T-helper 17 cell (primary cell): ENCODE data around the gene MIA3. TPM values are rescaled to one million over a fixed set of nuclear protein-coding genes. Genes with fewer than 3 reads are reported as not detected.
"Not testable (repeated sequence)": the region's sequence is repeated elsewhere in the genome, so short reads cannot be mapped to it uniquely, and the experiment has no call there.

Experiments used
- ATAC-seq: fragments of 150-1000 bp; cut with Tn5 transposase; 2 replicates; pipeline ENCODE4 v1.10.0; 2021; ENCODE audit warnings: mild to moderate bottlenecking, moderate library complexity
- DNase-seq, 3 donors: peaks; one replicate each; pipeline versions ENCODE4 v3.0.0 to v3.0.0-alpha.2; 2020 to 2021
- H3K9me3 ChIP-seq: one replicate; pipeline ENCODE4 v1.7.0; 2013; ENCODE audit warnings: low read length, mild to moderate bottlenecking; ENCODE audit not compliant: control insufficient read depth, poor library complexity, severe bottlenecking
- H3K27ac Mint-ChIP-seq: one replicate; pipeline ENCODE4 v1.8.0; 2022; ENCODE audit warnings: mild to moderate bottlenecking, moderate library complexity, mixed read lengths
- H3K27me3 Mint-ChIP-seq: one replicate; pipeline ENCODE4 v1.8.0; 2022; ENCODE audit warnings: mixed read lengths
- H3K36me3 Mint-ChIP-seq: one replicate; pipeline ENCODE4 v1.8.0; 2022; ENCODE audit warnings: low read depth, mixed read lengths
- H3K4me1 Mint-ChIP-seq: one replicate; pipeline ENCODE4 v1.8.0; 2022; ENCODE audit warnings: mild to moderate bottlenecking, mixed read lengths
- H3K4me3 Mint-ChIP-seq: one replicate; pipeline ENCODE4 v1.8.0; 2022; ENCODE audit warnings: mild to moderate bottlenecking, moderate library complexity, mixed read lengths
- total RNA-seq, 4 donors: library from RNA in 2 of 4; stranded (reverse) in 2 of 4; gene quantifications; one replicate each; pipeline ENCODE4 v1.2.3 and lab custom pipeline; 2022 to 2026

Gene MIA3
- total RNA-seq, 2 donors from 2014 or later = 83.2 to 102 TPM

- Mint-ChIP-seq H3K27me3 (peaks cover 6% of the 10 kb centered on the region), H3K4me1 (peaks cover 2% of the 10 kb centered on the region), H3K27ac (no peak overlapping the region), H3K4me3 (no peak overlapping the region), H3K36me3 (no peaks in the 10 kb centered on the region)
- DNase-seq (no peak), ATAC-seq (no peak)
- H3K9me3 ChIP-seq = no peaks in the 10 kb centered on the region
Observed at GRCh38 chr1:222600281-222600680, 17.6 kb upstream of the MIA3 start.

- no peak overlapping the region for H3K4me3 Mint-ChIP-seq
Observed at GRCh38 chr1:222601257-222601656, 16.6 kb upstream of the MIA3 start.

GRCh38 chr1:222606757-222607156, 11.1 kb upstream of the MIA3 start:
- H3K9me3 ChIP-seq = no peaks in the 10 kb centered on the region
- no peak overlapping the region for H3K4me3 Mint-ChIP-seq
- H3K36me3 Mint-ChIP-seq = no peaks in the 10 kb centered on the region
- no peak for ATAC-seq
- no peak for DNase-seq
- H3K27ac Mint-ChIP-seq = no peak overlapping the region
- H3K27me3 Mint-ChIP-seq = peaks cover 15% of the 10 kb centered on the region
- no peaks in the 10 kb centered on the region for H3K4me1 Mint-ChIP-seq

More at GRCh38 chr1:222601257-222601656, 16.6 kb upstream of the MIA3 start:
- H3K9me3 ChIP-seq = no peaks in the 10 kb centered on the region
- DNase-seq (no peak), ATAC-seq (no peak)
- H3K27me3 Mint-ChIP-seq = peaks cover 6% of the 10 kb centered on the region
- H3K4me1 Mint-ChIP-seq = peaks cover 2% of the 10 kb centered on the region
- peak overlapping the region; percentile 71 for H3K27ac Mint-ChIP-seq
- no peaks in the 10 kb centered on the region for H3K36me3 Mint-ChIP-seq

- not testable (repeated sequence) for H3K4me3 Mint-ChIP-seq, H3K36me3 Mint-ChIP-seq, ATAC-seq, DNase-seq, H3K27ac Mint-ChIP-seq, H3K4me1 Mint-ChIP-seq, H3K9me3 ChIP-seq
- peaks cover 36% of the 10 kb centered on the region for H3K27me3 Mint-ChIP-seq
Observed at GRCh38 chr1:222609111-222609510, 8.8 kb upstream of the MIA3 start.

- Mint-ChIP-seq H3K27ac (no peak overlapping the region), H3K4me3 (no peak overlapping the region), H3K27me3 (peaks cover 49% of the 10 kb centered on the region), H3K36me3 (peaks cover 3% of the 10 kb centered on the region), H3K4me1 (no peaks in the 10 kb centered on the region)
- DNase-seq (no peak), ATAC-seq (no peak)
- no peaks in the 10 kb centered on the region for H3K9me3 ChIP-seq
Observed at GRCh38 chr1:222610728-222611127, 7.2 kb upstream of the MIA3 start.

GRCh38 chr1:222613627-222614026, 4.3 kb upstream of the MIA3 start:
- Mint-ChIP-seq H3K27me3 (peaks cover 50% of the 10 kb centered on the region), H3K36me3 (peaks cover 3% of the 10 kb centered on the region), H3K4me1 (peaks cover 8% of the 10 kb centered on the region), H3K4me3 (no peak overlapping the region), H3K27ac (no peak overlapping the region)
- ATAC-seq = no peak
- DNase-seq = no peak
- no peaks in the 10 kb centered on the region for H3K9me3 ChIP-seq

- Mint-ChIP-seq H3K27ac (no peak overlapping the region), H3K4me1 (peaks cover 24% of the 10 kb centered on the region), H3K27me3 (peaks cover 43% of the 10 kb centered on the region), H3K4me3 (peak overlapping the region; percentile 91), H3K36me3 (peaks cover 3% of the 10 kb centered on the region)
- DNase-seq (no peak), ATAC-seq (no peak)
- H3K9me3 ChIP-seq = no peaks in the 10 kb centered on the region
Observed at GRCh38 chr1:222616525-222616924, 1.4 kb upstream of the MIA3 start.

GRCh38 chr1:222617367-222617951, 438 bp upstream of the MIA3 start:
- no peaks in the 10 kb centered on the region for H3K9me3 ChIP-seq
- H3K27ac Mint-ChIP-seq = peak overlapping the region; percentile 94
- H3K4me1 Mint-ChIP-seq = peaks cover 24% of the 10 kb centered on the region
- H3K36me3 Mint-ChIP-seq = peaks cover 3% of the 10 kb centered on the region
- peaks cover 36% of the 10 kb centered on the region for H3K27me3 Mint-ChIP-seq
- H3K4me3 Mint-ChIP-seq = peak overlapping the region; percentile 91
- ATAC-seq (peak; percentile 92), DNase-seq (peak; percentile 82 to 93 (median 93))

GRCh38 chr1:222618880-222619596, 1.1 kb downstream of the MIA3 start:
- Mint-ChIP-seq H3K27me3 (peaks cover 21% of the 10 kb centered on the region), H3K27ac (peak overlapping the region; percentile 34), H3K4me3 (peak overlapping the region; percentile 91), H3K4me1 (peaks cover 27% of the 10 kb centered on the region), H3K36me3 (peaks cover 6% of the 10 kb centered on the region)
- H3K9me3 ChIP-seq = no peaks in the 10 kb centered on the region
- DNase-seq (peak in 1 of 3 donors; percentile 9), ATAC-seq (no peak)

GRCh38 chr1:222620566-222620965, 2.7 kb downstream of the MIA3 start:
- H3K36me3 Mint-ChIP-seq = peaks cover 2% of the 10 kb centered on the region
- H3K27ac Mint-ChIP-seq = peak overlapping the region; percentile 34
- no peak overlapping the region for H3K4me3 Mint-ChIP-seq
- no peaks in the 10 kb centered on the region for H3K9me3 ChIP-seq
- no peak for ATAC-seq
- H3K27me3 Mint-ChIP-seq = peaks cover 8% of the 10 kb centered on the region
- peaks cover 27% of the 10 kb centered on the region for H3K4me1 Mint-ChIP-seq
- DNase-seq = no peak

- ATAC-seq = no peak
- DNase-seq = no peak
- no peak overlapping the region for H3K4me3 Mint-ChIP-seq
- H3K4me1 Mint-ChIP-seq = peaks cover 19% of the 10 kb centered on the region
- no peak overlapping the region for H3K27ac Mint-ChIP-seq
- peaks cover 2% of the 10 kb centered on the region for H3K36me3 Mint-ChIP-seq
- H3K9me3 ChIP-seq = no peaks in the 10 kb centered on the region
- no peaks in the 10 kb centered on the region for H3K27me3 Mint-ChIP-seq
Observed at GRCh38 chr1:222622765-222623164, 4.9 kb downstream of the MIA3 start.

GRCh38 chr1:222623458-222623857, 5.6 kb downstream of the MIA3 start:
- Mint-ChIP-seq H3K36me3 (peaks cover 8% of the 10 kb centered on the region), H3K4me1 (peaks cover 21% of the 10 kb centered on the region)

GRCh38 chr1:222624214-222624613, 6.3 kb downstream of the MIA3 start:
- no peak for DNase-seq
- Mint-ChIP-seq H3K4me3 (no peak overlapping the region), H3K27me3 (no peaks in the 10 kb centered on the region), H3K4me1 (peaks cover 19% of the 10 kb centered on the region), H3K36me3 (peaks cover 11% of the 10 kb centered on the region), H3K27ac (no peak overlapping the region)
- no peaks in the 10 kb centered on the region for H3K9me3 ChIP-seq
- no peak for ATAC-seq

More at GRCh38 chr1:222623458-222623857, 5.6 kb downstream of the MIA3 start:
- ATAC-seq (no peak), DNase-seq (no peak)
- no peak overlapping the region for H3K4me3 Mint-ChIP-seq
- H3K9me3 ChIP-seq = no peaks in the 10 kb centered on the region
- no peaks in the 10 kb centered on the region for H3K27me3 Mint-ChIP-seq
- no peak overlapping the region for H3K27ac Mint-ChIP-seq

- H3K4me1 Mint-ChIP-seq = peaks cover 9% of the 10 kb centered on the region
- peaks cover 11% of the 10 kb centered on the region for H3K36me3 Mint-ChIP-seq
- no peak overlapping the region for H3K27ac Mint-ChIP-seq
- no peak overlapping the region for H3K4me3 Mint-ChIP-seq
- no peaks in the 10 kb centered on the region for H3K27me3 Mint-ChIP-seq
- DNase-seq (no peak), ATAC-seq (no peak)
- no peaks in the 10 kb centered on the region for H3K9me3 ChIP-seq
Observed at GRCh38 chr1:222627232-222627631, 9.3 kb downstream of the MIA3 start.
